ENCODE measurements around the gene ADAP1.
"Not testable (repeated sequence)": the region's sequence is repeated elsewhere in the genome, so short reads cannot be mapped to it uniquely, and the experiment has no call there.

The ADAP1 gene

DNA sequence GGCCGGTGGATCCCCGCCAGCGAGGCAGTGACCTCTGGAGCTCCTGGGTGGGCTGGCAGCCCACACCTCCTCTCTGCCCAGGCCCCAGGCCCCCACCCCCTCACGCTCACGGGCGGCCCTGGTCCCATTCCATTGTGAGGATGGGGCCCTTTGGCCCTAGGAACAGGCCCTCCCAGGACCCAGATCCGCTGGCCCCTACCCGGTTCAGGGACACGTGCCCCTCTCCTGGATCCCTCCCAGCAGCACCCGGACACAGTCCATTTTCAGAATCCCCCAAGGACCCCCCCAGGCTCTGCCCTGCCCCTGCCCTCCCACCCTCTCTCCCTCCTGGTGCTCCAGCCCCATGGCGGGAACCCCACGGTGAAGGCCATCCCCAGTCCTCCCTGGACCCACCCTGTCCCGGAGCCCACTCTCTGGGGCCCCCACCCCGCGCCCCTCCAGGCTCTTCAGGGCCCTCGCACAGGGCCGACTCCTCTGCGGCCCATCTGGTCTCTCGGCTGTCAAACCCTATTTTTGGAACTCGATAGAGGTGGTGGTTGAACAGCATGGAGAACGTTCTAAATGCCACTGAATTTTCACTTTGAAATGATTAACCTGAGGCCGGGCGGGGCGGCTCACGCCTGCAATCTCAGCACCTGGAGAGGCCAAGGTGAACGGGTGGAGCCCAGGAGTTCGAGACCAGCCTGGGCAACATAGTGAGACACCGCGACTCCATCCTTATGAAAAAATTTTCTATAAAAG, 8.1 kb downstream of the ADAP1 start:
- TF ChIP-seq CTCF (conservative IDR thresholded peaks at IDR 0.05; ENCODE audit: control insufficient read depth, insufficient read depth, low read depth, low read length) = no peak
- no peak for DNase-seq (ENCODE audit: low read depth)
- H3K4me3 ChIP-seq (ENCODE audit: control insufficient read depth, low read depth, low read length) = no peak overlapping the region

DNA sequence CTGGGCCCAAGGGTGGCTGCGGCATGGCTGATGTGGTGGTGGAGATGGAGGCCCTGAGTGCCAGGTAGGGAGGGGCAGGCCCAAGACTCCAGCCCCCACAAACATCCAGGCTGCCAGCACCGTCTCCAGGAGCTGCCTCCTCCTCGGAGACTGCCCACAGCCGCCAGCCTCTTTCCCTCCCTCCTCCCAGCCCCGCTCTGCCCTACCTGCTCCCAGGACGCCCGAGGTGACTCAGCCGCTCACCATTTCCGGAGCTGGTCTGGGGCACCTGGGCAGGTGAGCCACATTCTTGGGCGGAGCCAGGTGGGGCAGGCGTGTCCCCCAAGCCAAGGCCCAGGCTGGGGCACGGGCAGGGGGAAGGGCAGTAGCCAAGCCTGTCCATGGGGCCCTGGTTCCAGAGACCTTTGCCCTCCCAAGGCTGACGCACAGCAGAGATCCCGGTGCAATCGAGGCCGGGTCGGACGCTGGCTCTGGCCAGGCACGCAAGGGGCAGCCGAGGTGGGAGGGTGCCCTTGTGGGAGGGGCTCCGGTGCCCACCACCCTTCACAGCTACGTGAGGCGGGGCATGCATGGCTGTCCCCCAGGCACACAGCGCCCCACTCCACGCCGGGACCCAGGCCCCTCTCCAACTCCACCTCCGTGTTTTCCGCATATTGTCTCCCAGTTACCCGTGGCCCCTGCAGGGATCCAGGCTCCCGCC, 8.8 kb downstream of the ADAP1 start:
- no peak for TF ChIP-seq CTCF (conservative IDR thresholded peaks at IDR 0.05; ENCODE audit: control insufficient read depth, insufficient read depth, low read depth, low read length)
- H3K4me3 ChIP-seq (ENCODE audit: control insufficient read depth, low read depth, low read length) = no peak overlapping the region
- no peak for DNase-seq (ENCODE audit: low read depth)

DNA sequence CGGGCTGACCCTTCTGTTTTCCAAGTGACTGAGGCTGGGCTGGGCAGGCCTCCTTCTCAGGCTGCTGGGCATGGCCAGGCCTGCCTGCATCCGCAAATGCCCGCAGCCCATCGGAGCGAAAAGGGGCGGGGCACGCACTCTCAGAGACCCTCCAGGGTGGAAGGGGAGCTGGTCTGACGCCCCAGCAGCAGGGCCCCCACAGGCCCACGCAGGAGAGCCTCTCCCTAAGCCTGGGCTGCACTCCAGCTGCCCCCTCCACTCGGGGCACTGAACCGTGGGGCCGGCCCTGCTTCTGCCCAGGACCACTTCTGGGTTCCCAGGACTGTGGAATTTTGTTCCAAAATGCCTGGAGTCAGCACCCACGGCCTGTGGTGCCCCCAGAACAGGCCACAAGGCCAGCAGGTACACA, 9.3 kb downstream of the ADAP1 start:
- H3K4me3 ChIP-seq (ENCODE audit: control insufficient read depth, low read depth, low read length) = no peak overlapping the region
- no peak for DNase-seq (ENCODE audit: low read depth)

DNA sequence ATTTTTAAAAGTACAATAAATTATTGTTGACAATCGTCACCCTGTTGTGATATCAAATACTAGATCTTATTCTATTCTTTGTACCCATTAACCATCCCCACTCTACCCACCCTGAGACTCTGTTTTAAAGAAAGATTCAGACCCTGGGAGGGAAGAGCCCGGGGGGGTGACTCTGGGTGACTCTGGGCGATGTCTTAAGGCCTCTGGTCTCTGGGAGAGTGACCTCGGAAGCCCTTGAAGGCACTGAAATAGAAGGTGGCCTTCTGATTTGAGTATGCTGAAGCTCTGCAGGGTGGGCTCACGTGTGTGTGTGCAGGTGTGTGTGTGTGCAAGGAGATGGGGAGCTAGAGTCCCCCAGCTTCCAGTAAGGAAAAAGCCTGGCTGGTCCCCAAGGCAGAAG, 9.7 kb downstream of the ADAP1 start:
- no peak overlapping the region for H3K4me3 ChIP-seq (ENCODE audit: control insufficient read depth, low read depth, low read length)
- no peak for DNase-seq (ENCODE audit: low read depth)
- TF ChIP-seq CTCF (conservative IDR thresholded peaks at IDR 0.05; ENCODE audit: control insufficient read depth, insufficient read depth, low read depth, low read length) = no peak

More for the DNA sequence above, 9.3 kb downstream of the ADAP1 start:
- TF ChIP-seq CTCF (conservative IDR thresholded peaks at IDR 0.05; ENCODE audit: control insufficient read depth, insufficient read depth, low read depth, low read length) = no peak

GRCh38 chr7:943793-944192, 10.7 kb downstream of the ADAP1 start:
- DNase-seq (ENCODE audit: low read depth) = not testable (repeated sequence)

DNA sequence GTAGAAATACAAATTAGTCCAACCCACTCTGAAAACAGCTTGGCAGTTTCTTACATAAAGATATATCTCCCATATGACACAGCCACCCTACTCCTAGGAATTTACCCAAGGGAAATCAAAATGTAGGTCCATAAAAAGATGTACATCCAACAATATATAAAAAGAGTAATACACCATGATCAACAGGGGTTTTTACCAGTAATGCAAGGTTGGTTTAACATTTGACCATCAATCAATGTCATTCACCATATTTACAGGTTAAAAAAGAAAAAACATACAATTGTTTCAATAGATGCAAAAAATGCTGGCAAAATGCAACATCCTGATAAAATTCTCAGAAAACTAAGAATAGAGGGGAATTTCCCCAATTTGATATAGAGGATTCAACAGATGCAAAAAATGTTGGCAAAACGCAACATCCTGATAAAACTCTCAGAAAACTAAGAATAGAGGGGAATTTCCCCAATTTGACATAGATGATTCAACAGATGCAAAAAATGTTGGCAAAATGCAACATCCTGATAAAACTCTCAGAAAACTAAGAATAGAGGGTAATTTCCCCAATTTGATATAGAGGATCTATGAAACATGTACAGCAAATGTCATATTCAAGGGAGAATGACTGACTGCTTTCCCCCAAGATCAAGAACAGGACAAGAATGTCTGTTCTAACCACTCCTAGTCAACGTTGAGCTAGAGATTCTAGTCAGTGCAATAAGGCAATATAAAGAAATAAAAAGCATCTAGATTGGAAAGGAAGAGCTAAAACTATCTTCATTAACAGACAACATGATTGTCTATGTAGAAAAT, 13.7 kb downstream of the ADAP1 start:
- no peak for DNase-seq (ENCODE audit: low read depth)
- TF ChIP-seq CTCF (conservative IDR thresholded peaks at IDR 0.05; ENCODE audit: control insufficient read depth, insufficient read depth, low read depth, low read length) = no peak
- H3K4me3 ChIP-seq (ENCODE audit: control insufficient read depth, low read depth, low read length) = no peak overlapping the region

More at GRCh38 chr7:943793-944192, 10.7 kb downstream of the ADAP1 start:
- H3K4me3 ChIP-seq (ENCODE audit: control insufficient read depth, low read depth, low read length) = not testable (repeated sequence)

DNA sequence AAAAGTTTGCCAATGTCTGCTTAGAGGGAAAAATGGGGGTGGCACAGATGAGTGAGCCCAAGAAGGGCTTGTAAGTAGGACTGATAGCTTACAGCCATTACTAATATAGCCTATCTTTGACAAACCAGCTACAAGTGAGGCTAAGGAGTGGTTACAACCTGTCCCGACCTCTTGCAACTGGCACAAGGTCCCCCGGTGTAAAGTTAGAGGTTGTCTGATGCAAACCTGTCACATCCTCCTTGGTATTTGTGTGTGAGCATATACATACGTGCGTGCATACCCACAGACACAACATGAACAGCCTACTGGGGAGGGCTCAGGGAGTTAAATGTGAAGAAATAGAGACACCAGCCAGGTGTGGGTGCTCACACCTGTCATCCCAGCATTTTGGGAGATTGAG, 14.6 kb downstream of the ADAP1 start:
- no peak for DNase-seq (ENCODE audit: low read depth)
- no peak overlapping the region for H3K4me3 ChIP-seq (ENCODE audit: control insufficient read depth, low read depth, low read length)
- no peak for TF ChIP-seq CTCF (conservative IDR thresholded peaks at IDR 0.05; ENCODE audit: control insufficient read depth, insufficient read depth, low read depth, low read length)

Data from fibroblast of mammary gland (primary cell).